C4-2B (cell line): ENCODE data around the gene DBF4B.

Experiments
- ZFX ChIP-seq: fragments of 450-650 bp; IDR thresholded peaks from 2 replicates; pipeline ENCODE4 v1.6.1; 2017
- TF ChIP-seq, protein P1 (sequence below): fragments of 450-650 bp; conservative IDR thresholded peaks from 2 replicates; pipeline ENCODE4 v1.5.1; 2017; ENCODE audit warnings: mild to moderate bottlenecking

- TF ChIP-seq, protein P1, sequence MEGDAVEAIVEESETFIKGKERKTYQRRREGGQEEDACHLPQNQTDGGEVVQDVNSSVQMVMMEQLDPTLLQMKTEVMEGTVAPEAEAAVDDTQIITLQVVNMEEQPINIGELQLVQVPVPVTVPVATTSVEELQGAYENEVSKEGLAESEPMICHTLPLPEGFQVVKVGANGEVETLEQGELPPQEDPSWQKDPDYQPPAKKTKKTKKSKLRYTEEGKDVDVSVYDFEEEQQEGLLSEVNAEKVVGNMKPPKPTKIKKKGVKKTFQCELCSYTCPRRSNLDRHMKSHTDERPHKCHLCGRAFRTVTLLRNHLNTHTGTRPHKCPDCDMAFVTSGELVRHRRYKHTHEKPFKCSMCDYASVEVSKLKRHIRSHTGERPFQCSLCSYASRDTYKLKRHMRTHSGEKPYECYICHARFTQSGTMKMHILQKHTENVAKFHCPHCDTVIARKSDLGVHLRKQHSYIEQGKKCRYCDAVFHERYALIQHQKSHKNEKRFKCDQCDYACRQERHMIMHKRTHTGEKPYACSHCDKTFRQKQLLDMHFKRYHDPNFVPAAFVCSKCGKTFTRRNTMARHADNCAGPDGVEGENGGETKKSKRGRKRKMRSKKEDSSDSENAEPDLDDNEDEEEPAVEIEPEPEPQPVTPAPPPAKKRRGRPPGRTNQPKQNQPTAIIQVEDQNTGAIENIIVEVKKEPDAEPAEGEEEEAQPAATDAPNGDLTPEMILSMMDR = no peak
- no peak for TF ChIP-seq ZFX
Observed at GRCh38 chr17:44759086-44759915, 50.8 kb downstream of the DBF4B start.
